ENCODE measurements around the gene RPL19. TPM values are rescaled to one million over a fixed set of nuclear protein-coding genes. Genes with fewer than 3 reads are reported as not detected.

Gene RPL19
- total RNA-seq, 4 donors from 2014 or later = 2,008 to 3,549 (median 2,319) TPM

- peaks cover 0 to 7% of the 10 kb centered on the region in 2 donors for H3K4me1 ChIP-seq
- no peak for TF ChIP-seq CTCF (IDR thresholded peaks at IDR 0.05)
- no peak for TF ChIP-seq POLR2A (IDR thresholded peaks at IDR 0.05)
- H3K4me3 ChIP-seq (replicated peaks in 1 of 3) = no peak overlapping the region
- no peak overlapping the region for H3K27ac ChIP-seq
- H3K27me3 ChIP-seq = no peaks in the 10 kb centered on the region
- no peaks in the 10 kb centered on the region for H3K36me3 ChIP-seq
- H3K9me3 ChIP-seq = no peaks in the 10 kb centered on the region
- intact Hi-C loops (cut with DNase I) = no loop called here
- 83% methylated on average over 6 of the region's 6 CpGs for WGBS, 2 donors
- DNase-seq = no peak
Measured at GRCh38 chr17:39170558-39170957, 29.5 kb upstream of the RPL19 start.

- no peak overlapping the region for H3K27ac ChIP-seq
- TF ChIP-seq CTCF (IDR thresholded peaks at IDR 0.05) (no peak), POLR2A (IDR thresholded peaks at IDR 0.05) (no peak)
- H3K4me3 ChIP-seq (replicated peaks in 1 of 3) = no peak overlapping the region
- no peaks in the 10 kb centered on the region for H3K27me3 ChIP-seq
- H3K36me3 ChIP-seq = peaks cover 0 to 7% of the 10 kb centered on the region in 2 donors
- 76 to 77% methylated on average over 5 of the region's 5 CpGs for WGBS, 2 donors
- H3K9me3 ChIP-seq = no peaks in the 10 kb centered on the region
- intact Hi-C loops (cut with DNase I) = no loop called here
- H3K4me1 ChIP-seq = peaks cover 0 to 7% of the 10 kb centered on the region in 2 donors
- DNase-seq = peak; percentile 55 to 59
Measured at GRCh38 chr17:39171933-39172332, 28.1 kb upstream of the RPL19 start.

GRCh38 chr17:39173080-39173479 is 27.0 kb upstream of the RPL19 start:
- intact Hi-C loops (cut with DNase I) = no loop called here
- TF ChIP-seq CTCF (IDR thresholded peaks at IDR 0.05) = no peak
- TF ChIP-seq POLR2A (IDR thresholded peaks at IDR 0.05) = no peak
- H3K9me3 ChIP-seq = no peaks in the 10 kb centered on the region
- peaks cover 0 to 7% of the 10 kb centered on the region in 2 donors for H3K4me1 ChIP-seq
- WGBS, 2 donors = 64 to 68% methylated on average over 5 of the region's 5 CpGs
- DNase-seq = no peak
- H3K4me3 ChIP-seq (replicated peaks in 1 of 3) = no peak overlapping the region
- H3K36me3 ChIP-seq = peaks cover 0 to 10% of the 10 kb centered on the region in 2 donors
- no peak overlapping the region for H3K27ac ChIP-seq
- no peaks in the 10 kb centered on the region for H3K27me3 ChIP-seq

GRCh38 chr17:39173526-39174274 is 26.4 kb upstream of the RPL19 start:
- no peaks in the 10 kb centered on the region for H3K27me3 ChIP-seq
- TF ChIP-seq CTCF (IDR thresholded peaks at IDR 0.05) (no peak), POLR2A (IDR thresholded peaks at IDR 0.05) (no peak)
- WGBS, 2 donors = 67 to 76% methylated on average over 9 to 10 of the region's 10 CpGs
- no peak overlapping the region for H3K4me3 ChIP-seq (replicated peaks in 1 of 3)
- no peaks in the 10 kb centered on the region for H3K9me3 ChIP-seq
- H3K4me1 ChIP-seq = peaks cover 0 to 7% of the 10 kb centered on the region in 2 donors
- H3K36me3 ChIP-seq = peaks cover 0 to 10% of the 10 kb centered on the region in 2 donors
- intact Hi-C loops (cut with DNase I) = no loop called here
- no peak overlapping the region for H3K27ac ChIP-seq
- no peak for DNase-seq

- TF ChIP-seq CTCF (IDR thresholded peaks at IDR 0.05) (peak; percentile 53 to 76 (median 67)), POLR2A (IDR thresholded peaks at IDR 0.05) (no peak)
- Histone ChIP-seq H3K4me3 (replicated peaks in 1 of 3) (no peak overlapping the region), H3K36me3 (peaks cover 0 to 10% of the 10 kb centered on the region in 2 donors), H3K27me3 (no peaks in the 10 kb centered on the region), H3K9me3 (no peaks in the 10 kb centered on the region), H3K4me1 (peaks cover 0 to 7% of the 10 kb centered on the region in 2 donors), H3K27ac (no peak overlapping the region)
- intact Hi-C loops (cut with DNase I) = no loop called here
- peak; percentile 65 to 70 for DNase-seq
- 66 to 67% methylated on average over 32 to 35 of the region's 35 CpGs for WGBS, 2 donors
Measured at GRCh38 chr17:39174920-39175694, 25.0 kb upstream of the RPL19 start.
